Glomerular endothelial cell (primary cell): Measurements from ENCODE around the gene HOXD12. TPM values are rescaled to one million over a fixed set of nuclear protein-coding genes. Genes with fewer than 3 reads are reported as not detected.

Experiments used
- DNase-seq: peaks from one replicate; pipeline ENCODE4 v3.0.0-alpha.2; 2011; ENCODE audit warnings: low read depth, low spot score; ENCODE audit errors: extremely low read depth
- total RNA-seq: library from RNA; depleted of rRNA; stranded (reverse); fragments of >200 nt; gene quantifications from 2 replicates; pipeline ENCODE4 v1.2.3, GENCODE V29; 2015

The HOXD12 gene
- total RNA-seq, 1 donor from 2014 or later: not detected

DNA sequence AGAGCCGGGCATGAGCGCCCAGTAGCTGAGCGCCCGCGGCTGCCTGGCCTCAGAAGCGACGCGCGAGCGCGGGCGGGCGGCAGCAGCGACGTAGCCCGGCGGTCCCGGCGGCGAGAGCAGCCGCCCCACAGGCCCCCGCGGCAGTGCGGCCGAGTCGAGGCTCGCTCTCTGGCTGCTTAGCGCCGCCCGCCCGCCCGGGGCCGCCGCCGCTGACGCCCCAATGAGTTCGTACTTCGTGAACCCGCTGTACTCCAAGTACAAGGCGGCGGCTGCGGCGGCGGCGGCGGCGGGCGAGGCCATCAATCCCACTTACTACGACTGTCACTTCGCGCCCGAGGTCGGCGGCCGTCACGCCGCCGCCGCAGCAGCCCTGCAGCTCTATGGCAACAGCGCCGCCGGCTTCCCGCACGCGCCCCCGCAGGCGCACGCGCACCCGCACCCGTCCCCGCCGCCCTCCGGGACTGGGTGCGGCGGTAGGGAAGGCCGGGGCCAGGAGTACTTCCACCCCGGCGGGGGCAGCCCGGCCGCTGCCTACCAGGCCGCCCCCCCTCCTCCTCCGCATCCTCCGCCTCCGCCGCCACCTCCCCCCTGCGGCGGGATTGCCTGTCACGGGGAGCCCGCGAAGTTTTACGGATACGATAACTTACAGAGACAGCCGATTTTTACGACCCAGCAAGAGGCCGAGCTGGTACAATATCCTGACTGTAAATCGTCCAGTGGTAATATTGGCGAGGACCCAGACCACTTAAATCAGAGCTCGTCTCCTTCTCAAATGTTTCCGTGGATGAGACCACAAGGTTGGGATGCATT is 30.8 kb downstream of the HOXD12 start:
- no peak for DNase-seq

DNA sequence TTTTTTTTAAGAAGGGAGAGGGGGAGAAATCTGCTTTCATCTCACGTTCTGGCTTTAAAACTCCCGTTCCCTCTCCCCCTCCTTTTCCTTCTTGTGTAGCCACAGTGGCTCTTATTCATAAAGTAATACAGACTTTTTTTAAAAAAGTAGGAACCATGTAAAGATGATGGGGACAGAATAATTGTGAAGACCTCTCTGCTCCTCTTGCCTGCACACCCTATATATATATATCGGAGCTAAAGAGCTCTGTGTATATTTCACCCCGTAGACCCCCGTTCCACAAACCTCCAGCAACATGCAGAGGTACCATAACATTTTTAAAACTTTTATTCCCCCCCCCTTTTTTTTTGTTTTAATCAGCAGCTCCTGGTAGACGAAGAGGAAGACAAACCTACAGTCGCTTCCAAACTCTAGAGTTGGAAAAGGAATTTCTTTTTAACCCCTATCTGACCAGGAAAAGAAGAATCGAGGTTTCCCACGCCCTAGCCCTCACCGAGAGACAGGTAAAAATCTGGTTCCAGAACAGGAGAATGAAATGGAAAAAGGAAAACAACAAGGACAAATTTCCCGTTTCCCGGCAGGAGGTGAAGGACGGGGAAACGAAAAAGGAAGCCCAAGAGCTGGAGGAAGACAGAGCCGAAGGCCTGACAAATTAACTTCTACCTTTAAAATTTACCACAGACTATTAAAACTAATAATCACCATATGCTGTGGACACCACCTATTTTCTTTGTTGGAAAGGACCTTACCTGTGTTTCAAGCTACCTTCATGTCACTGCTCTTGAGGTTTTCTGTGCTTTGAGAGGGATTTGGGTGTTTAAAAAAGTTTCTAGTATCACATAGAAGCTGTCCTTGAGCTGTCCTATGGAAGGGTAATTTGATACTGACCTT is 31.6 kb downstream of the HOXD12 start:
- DNase-seq: no peak

- DNase-seq: no peak
These were observed 32.2 kb downstream of the HOXD12 start for GRCh38 chr2:176131848-176132158.

- DNase-seq: no peak
These were observed 32.9 kb downstream of the HOXD12 start for GRCh38 chr2:176132205-176133171.

DNA sequence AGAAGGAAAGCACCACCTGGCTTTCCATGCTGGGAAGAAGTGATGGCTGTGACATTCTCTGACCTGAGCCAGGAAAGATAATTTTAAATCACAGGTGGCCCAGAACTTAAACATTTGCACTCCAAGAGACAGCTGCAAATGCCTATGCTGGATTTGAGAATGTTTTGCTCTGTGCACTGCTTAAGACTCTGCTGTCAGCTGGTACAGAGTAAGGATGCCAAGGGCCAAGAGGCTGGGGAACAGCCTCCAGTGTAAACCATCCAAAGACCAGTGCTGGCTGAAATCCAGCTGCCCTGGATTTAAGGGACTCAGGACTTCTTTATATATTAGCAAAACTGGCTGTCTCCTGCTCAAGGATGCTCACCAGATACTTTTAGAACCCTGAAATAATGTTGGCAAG is 33.8 kb downstream of the HOXD12 start:
- no peak for DNase-seq

DNA sequence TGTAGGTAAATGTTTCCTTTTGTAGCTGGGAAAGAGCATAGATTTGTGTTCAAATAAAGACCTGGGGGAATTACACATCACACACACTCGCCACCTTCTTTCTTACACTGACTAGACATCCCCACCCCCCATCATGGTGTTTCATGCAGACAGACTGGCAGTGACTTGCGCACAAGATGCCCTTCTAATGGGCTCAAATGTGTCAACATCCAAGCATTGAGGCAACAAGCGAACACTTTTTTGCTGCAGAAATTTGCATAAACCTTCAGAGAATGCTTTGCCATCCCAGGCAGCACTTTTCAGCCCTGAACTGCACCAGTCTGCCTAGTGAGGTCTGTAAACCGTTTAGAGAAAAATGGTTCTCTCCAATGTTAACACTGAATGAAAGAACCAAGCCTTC is 34.4 kb downstream of the HOXD12 start:
- no peak for DNase-seq

GRCh38 chr2:176135035-176135440 is 35.4 kb downstream of the HOXD12 start:
- DNase-seq: no peak

- no peak for DNase-seq
These were observed 37.0 kb downstream of the HOXD12 start for GRCh38 chr2:176136374-176137251.

DNA sequence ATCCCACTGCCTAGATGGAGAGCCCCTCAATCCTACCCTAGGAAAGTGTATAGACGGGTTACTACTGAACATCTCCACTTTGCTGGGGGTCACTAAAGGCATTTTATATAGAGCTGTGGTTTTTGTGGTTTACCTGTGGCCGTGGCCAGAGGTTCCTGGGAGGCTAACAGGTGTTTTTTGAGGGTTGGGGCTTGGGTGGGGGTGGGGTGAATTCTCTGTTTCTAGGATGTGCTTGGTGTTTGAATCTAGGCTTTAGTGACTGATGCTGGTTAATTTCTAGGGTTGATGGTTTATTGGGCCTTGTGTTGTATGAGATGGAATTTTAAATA is 37.6 kb downstream of the HOXD12 start:
- no peak for DNase-seq

DNA sequence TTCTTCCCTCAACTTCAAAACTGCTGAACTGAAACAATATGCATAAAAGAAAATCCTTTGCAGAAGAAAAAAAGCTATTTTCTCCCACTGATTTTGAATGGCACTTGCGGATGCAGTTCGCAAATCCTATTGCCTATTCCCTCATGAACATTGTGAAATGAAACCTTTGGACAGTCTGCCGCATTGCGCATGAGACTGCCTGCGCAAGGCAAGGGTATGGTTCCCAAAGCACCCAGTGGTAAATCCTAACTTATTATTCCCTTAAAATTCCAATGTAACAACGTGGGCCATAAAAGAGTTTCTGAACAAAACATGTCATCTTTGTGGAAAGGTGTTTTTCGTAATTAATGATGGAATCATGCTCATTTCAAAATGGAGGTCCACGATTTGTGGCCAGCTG is 38.3 kb downstream of the HOXD12 start:
- DNase-seq: no peak

- DNase-seq: no peak
These were observed 38.9 kb downstream of the HOXD12 start for GRCh38 chr2:176138526-176138922.

GRCh38 chr2:176138923-176139660 is 39.5 kb downstream of the HOXD12 start:
- no peak for DNase-seq

DNA sequence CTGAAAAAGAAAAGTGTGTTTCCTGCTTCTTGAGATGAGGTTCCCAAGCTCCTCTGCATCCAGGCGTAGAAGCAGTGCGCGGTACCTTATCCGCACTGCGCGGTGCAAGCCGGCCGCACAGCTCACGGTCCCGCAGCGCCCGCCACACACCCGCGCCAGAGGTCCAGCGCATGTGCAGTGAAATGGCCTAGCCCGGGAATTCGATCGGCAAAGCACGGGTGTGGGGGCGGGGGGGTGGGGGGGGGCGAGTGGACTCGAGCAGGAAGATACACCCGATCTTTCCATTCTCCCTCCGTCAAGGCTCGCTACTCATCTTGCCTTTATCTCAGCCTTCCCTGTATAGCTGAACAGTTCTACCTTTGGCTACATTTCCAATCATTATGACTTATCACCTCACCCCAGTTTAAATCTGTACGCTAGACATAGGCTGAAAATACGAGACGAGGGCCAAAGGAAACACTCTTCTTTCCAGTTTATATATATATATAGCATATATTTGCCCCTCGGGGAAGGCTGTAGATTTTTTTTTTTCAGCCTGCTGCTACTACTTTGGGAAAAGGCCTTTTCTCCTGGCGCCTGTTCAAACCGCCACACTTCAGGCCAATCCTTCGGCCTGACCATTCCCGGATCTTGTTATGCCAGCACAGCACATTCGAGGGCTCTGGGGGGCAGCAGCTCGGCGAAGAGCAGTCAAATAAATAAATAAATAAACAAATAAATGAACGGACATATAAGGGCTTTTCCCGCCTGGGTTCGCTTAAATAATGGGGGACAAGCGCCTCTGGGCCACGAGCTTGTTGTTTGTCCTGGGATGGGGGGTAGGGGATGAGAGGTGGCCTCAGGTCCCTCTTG is 40.3 kb downstream of the HOXD12 start:
- no peak for DNase-seq

DNA sequence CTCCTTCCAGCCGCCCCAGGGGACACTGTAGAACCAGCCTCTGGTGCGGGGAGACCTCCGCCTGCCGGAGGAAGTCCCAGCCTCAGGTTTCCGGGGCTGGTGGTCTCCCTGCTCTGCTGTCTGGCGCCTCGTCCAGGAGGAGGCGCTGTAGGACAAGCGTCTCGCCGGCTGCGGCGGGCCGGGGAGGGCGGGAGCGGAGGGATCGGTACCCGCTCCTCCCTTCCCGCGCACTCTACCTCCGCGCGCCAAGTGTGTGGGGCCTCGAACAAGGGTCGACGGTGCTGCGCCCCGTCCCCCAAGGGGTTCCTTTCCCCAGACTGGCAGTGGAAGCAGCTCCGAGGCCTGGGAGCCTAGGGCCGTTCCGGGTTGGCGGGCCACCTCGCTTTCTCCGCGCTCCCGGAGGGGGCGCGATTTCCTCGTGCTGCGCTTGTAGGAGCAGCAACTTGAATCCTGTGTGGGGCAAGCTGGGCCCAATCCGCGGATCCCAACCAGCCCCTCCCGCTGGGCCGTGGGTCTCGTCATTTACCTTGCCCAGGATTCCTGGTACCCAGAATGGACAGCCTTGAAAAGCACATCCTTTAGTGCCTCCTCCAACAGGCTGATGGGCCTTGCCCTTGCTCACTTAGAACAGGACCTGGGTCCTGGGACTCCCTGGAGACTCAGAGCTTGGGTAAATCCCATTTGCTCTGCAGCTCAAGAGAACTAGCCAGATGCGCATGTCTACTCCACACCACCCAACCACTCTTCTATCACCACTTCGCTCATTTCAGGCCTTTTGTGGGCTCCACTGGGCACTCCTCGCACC is 41.1 kb downstream of the HOXD12 start:
- DNase-seq: no peak

GRCh38 chr2:176142281-176142680 is 42.7 kb downstream of the HOXD12 start:
- no peak for DNase-seq

DNA sequence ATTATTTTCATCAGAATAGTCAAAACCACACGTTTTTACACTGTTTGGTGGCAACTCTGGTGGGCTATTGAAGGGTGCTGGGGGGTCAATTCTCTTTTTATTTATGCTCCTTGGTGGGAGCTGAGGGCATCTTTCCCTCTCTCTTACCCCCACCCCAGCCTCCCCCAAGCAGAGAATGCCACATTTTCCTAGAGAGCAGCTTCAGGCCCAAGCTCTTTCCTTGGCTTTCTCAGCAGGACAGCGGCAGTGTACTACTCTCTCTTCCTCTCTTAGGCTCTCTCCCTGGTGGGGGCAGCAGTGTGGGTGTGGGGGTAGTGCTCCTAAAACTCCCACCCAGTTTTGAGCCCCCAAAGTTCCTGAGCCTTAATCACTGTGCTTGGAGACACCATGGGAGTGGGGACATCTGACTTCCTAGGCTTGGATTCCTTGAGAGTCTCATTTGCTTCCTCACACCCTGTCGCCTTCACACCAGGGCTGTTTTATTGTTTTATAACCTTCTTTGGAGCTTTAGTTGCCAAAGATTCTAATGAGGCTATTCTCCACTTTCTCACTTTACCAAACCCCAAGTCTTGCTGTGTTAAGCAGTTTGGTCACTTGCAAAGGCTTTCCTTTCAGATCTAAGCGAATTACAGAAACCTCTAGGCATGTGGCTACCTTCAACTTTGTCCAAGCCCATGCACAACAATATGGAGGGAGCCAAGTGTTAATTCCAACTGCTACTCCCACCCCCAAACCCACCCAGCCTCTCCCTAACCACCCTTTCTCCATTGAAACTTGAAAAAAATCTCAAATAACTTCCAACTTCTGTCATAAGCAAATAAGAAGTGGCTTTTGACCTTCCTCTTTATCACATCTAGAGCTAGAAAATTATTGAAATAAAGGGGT is 45.7 kb downstream of the HOXD12 start:
- DNase-seq: no peak

GRCh38 chr2:176146101-176146500 is 46.5 kb downstream of the HOXD12 start:
- no peak for DNase-seq
